HG03135 (cell line): ENCODE results near the gene HEPACAM.

Experiments
- ATAC-seq: cut with Tn5 transposase; IDR thresholded peaks from one replicate; pipeline ENCODE4 v1.9.1; 2021; ENCODE audit warnings: mild to moderate bottlenecking, moderate library complexity; ENCODE audit not compliant: unreplicated experiment

HEPACAM gene

GRCh38 chr11:124886978-124887666 is 48.7 kb downstream of the HEPACAM start:
- no peak for ATAC-seq

DNA sequence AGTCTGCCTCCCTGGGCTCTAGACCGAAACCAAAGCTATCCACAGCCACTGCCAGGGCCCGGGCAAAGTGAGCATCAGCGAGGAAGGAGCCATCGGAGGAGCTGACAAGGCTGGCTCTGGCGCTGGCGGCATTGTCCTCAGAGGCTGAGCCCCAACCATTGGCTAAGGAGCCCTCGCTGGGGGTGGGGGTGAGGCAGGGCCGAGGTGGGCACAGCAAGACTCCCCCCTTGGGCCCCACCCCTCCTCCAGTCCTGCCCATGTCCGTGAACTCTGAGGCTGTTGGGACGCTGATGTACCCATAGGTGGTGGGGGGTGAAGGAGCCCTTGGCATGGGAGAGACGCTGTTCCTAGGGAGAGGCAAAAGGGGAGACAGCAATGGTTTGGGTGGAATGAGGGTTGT is 49.4 kb downstream of the HEPACAM start:
- no peak for ATAC-seq

GRCh38 chr11:124884869-124885479 is 50.9 kb downstream of the HEPACAM start:
- no peak for ATAC-seq

- no peak for ATAC-seq
Measured at GRCh38 chr11:124884340-124884739, 51.5 kb downstream of the HEPACAM start.

DNA sequence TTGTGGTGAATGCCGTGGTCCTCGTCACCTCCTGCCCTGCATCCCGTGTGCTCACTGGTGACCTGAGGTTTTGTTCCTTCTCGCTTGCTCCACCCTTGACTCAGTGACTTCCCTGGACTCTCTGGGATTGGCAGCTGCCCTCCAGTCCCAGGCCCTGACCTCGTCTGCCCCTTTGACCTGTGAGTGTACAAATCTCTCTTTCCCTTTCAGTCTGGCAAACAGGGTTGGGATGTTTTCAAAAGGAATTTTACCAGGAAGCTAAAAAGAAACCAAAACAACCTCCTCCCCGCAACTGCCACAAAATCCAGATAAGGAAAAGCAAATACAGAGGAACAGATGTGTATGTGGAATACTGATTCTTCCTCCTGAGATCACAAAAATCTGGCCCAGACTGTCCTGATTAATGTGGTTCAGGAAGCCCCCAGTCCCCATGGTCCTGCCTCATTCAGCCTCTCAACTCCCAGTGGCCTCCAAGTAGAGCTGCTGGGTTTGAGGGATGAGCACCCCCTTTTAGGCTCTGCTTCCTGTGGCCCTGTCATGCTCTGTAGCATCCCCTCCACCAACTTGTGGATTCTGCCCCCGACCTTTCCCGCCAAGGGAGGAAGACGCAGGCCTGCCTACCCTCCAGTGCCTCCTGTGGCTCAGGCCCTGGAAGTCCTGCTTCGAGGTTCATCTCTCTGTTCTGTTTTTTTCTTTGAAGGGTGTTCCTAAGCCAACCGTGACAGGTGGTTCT is 53.3 kb downstream of the HEPACAM start:
- no peak for ATAC-seq

DNA sequence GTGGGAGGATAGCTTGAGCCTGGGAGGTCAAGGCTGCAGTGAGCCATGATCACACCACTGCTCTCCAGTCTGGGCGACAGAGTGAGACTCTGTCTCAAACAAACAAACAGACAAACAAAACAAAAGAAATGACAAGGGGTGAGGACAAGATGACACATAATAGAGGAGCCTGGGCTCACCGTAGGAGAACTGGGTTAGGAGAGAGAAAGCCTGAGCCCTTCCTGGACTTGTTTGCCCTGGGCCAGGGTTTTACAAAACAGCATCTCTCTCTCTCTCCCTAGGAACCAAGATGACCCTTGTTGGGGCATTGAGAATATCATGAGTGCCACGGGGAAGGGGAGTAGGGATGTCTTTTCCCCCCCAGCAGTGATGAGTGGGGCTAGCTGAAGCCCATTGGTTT is 54.9 kb downstream of the HEPACAM start:
- no peak for ATAC-seq

GRCh38 chr11:124880290-124880611 is 55.6 kb downstream of the HEPACAM start:
- no peak for ATAC-seq

GRCh38 chr11:124879493-124880289 is 56.2 kb downstream of the HEPACAM start:
- ATAC-seq = no peak

DNA sequence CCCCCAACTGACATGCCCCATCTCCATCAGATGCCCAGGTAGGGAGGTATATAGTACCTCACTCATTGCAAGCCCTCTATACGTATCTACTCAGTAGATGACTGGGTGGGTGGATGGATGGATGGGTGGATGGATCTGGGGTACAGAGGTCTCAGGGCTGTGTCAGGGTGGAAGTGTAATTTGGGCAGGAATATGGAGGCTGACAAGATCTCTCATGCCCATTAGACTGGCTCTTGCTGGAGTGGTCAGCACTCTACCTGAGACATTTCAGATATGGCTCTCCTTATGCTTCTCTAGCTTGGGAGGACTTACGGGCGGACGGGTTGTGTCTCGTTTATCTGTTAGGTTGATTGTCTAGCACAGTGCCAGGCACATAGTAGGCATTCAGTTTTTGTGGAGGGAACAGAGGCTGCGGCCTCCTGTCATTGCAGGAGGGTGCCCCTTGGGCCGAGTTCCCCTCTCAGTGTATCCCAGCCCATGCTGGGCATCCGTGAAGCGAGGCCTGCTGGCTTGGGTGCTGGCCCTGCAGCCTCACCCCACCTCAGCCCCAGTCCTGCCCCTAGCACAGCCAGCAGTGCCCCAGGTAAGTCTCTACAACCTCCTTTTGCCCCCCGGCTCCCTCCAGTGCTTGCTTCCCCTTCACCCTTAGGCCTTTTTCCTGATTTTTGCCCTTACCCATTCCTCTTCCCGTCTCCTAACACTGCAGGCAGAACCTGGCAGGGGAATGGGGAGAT is 56.9 kb downstream of the HEPACAM start:
- no peak for ATAC-seq

GRCh38 chr11:124877910-124878758 is 57.7 kb downstream of the HEPACAM start:
- ATAC-seq = no peak

DNA sequence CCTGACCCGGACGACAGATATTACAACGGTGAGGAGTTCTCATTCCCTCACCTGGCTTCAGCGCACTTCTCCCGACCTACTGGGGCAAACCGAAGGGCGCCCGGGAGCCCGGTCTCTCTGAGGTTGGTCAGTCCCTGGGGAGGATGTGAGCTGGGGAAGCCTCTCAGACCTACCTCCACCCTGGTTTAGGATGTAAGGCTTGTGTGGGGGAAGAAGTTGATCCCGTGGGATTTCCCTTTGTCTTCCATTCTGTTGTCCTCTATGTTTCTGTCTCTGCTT is 58.3 kb downstream of the HEPACAM start:
- no peak for ATAC-seq

GRCh38 chr11:124876818-124877630 is 58.8 kb downstream of the HEPACAM start:
- ATAC-seq = no peak

DNA sequence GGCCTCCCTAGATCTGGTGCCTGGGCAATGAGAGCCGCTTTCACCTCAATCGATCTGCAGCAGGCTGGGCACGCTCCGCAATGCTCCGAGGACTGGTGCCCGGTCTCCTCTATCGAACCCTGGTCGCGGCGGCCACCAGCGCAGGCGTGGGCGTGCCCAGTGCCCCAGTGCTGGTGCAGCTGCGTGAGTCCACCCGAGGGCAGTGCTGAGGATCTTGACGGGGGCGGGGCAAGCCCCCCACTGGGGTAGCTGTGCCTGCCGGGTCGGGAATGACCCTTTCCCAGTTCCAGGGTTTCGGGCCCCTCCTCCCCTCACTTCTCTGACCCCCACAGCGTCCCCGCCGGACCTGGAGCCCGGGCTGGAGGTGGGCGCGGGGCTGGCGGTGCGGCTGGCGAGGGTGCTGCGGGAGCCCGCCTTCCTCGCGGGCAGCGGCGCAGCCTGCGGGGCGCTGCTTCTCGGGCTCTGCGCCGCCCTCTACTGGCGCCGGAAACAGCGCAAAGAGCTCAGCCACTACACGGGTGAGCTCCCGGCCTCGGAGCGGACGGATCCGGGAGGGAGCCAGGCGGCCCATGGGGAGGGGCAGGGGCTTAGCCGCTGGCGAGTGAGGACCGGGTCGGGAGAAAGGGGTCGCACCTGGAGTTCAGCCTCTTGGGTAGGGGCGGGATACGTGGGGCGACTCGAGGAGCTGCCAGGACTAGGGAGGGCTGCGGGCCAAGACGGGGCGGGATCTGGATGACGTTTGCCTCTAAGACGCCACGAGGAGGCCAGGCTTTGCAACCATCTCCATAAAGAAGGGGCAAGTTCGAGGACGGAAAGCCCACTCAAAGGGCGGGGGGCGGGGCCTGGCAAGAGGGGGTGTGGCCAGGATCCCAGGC is 59.7 kb downstream of the HEPACAM start:
- ATAC-seq = peak; percentile 88

DNA sequence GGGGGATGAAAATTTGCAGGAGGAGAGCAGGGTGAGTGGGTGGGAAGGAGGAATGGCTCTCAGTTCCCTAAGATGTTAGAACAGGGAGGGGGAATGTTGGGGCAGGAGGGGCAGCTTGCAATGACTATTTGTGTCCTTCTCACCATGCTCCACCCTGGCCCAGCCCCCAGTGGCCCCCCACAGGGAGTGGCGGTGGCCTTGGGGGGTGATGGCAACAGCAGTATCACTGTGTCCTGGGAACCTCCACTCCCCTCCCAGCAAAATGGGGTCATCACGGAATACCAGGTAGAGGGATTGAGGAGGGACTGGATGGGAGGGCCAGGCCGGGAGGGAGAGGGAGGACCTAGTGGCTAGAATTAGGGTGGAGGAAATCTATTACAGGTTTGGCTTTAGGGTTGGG is 60.4 kb downstream of the HEPACAM start:
- no peak for ATAC-seq

- no peak for ATAC-seq
Measured at GRCh38 chr11:124874571-124875255, 61.1 kb downstream of the HEPACAM start.

DNA sequence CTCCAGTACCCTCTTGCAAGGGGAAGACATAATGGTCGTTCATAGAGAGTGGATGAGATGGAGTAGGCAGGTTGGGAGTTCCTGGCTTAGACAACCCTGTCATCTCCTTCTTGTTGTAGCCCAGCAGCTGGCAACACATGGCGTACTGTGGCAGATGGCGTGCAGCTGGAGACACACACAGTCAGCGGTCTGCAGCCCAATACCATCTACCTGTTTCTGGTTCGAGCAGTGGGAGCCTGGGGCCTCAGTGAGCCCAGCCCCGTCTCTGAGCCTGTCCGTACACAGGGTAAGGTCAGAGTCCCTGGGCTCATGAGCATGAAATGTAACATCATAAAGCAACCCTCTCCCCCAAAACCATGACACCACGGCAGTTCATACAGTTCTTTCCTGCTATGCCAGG is 61.9 kb downstream of the HEPACAM start:
- no peak for ATAC-seq

- no peak for ATAC-seq
Measured at GRCh38 chr11:124872741-124873140, 63.1 kb downstream of the HEPACAM start.

DNA sequence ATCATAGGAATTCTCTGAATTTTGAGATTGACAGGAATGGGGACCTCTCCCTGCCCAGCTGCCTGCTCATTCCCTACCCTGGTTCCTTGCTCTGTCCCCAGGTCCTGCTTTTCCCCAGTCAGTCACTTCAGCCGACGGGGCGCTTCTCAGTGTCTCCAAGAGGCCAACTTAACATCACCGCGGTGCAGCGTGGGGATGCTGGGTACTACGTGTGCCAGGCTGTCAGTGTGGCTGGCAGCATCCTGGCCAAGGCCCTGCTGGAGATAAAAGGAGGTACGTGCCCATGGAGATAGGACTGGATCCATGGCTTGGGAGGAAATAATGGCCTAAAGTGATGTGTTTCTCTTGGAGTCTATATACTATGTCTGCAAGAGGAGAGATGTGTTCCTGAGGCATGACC is 63.6 kb downstream of the HEPACAM start:
- ATAC-seq = no peak
